Loucy (cell line): ENCODE measurements around the gene FREM1.

ENCODE experiments used
- H2AFZ ChIP-seq: fragments of 200-600 bp; sonication (generic); 2 replicates; pipeline ENCODE4 v1.6.0; 2016; ENCODE audit warnings: antibody characterized with exemption, mild to moderate bottlenecking, low read length, moderate library complexity
- H3F3A ChIP-seq: fragments of 200-600 bp; 2 replicates; pipeline ENCODE4 v1.6.0; 2016; ENCODE audit warnings: antibody characterized with exemption, low read depth, mild to moderate bottlenecking
- H3K27me3 ChIP-seq: fragments of 200-600 bp; sonication (generic); 2 replicates; pipeline ENCODE4 v1.6.1; 2014; ENCODE audit warnings: low read length, mild to moderate bottlenecking; ENCODE audit not compliant: insufficient read depth, poor library complexity, severe bottlenecking
- H3K36me3 ChIP-seq: fragments of 200-600 bp; sonication (generic); 2 replicates; pipeline ENCODE4 v1.6.1; 2016; ENCODE audit warnings: low read length; ENCODE audit not compliant: insufficient read depth
- H3K4me1 ChIP-seq: fragments of 200-600 bp; sonication (generic); 2 replicates; pipeline ENCODE4 v1.5.1; 2014; ENCODE audit warnings: low read length, mild to moderate bottlenecking; ENCODE audit not compliant: insufficient read depth, poor library complexity, severe bottlenecking
- H3K4me2 ChIP-seq: fragments of 200-600 bp; sonication (generic); 2 replicates; pipeline ENCODE4 v1.6.0; 2014; ENCODE audit warnings: antibody characterized with exemption, low read length, low read depth, mild to moderate bottlenecking; ENCODE audit not compliant: poor library complexity, severe bottlenecking
- H3K4me3 ChIP-seq: fragments of 200-600 bp; sonication (generic); 2 replicates; pipeline ENCODE4 v1.5.1; 2014; ENCODE audit warnings: low read length, mild to moderate bottlenecking, mixed read lengths; ENCODE audit not compliant: poor library complexity, severe bottlenecking
- H3K79me2 ChIP-seq: fragments of 200-600 bp; sonication (generic); 2 replicates; pipeline ENCODE4 v1.6.1; 2014; ENCODE audit warnings: low read length; ENCODE audit not compliant: insufficient read depth
- H3K9ac ChIP-seq: fragments of 200-600 bp; sonication (generic); 2 replicates; pipeline ENCODE4 v1.6.0; 2014; ENCODE audit warnings: mild to moderate bottlenecking, low read depth, low read length, moderate library complexity; ENCODE audit not compliant: poor library complexity, severe bottlenecking
- H3K9me2 ChIP-seq: fragments of 200-600 bp; sonication (generic); replicated peaks from 2 replicates; pipeline ENCODE4 v1.6.1; 2016; ENCODE audit warnings: low read depth, low read length, mixed read lengths
- H3K9me3 ChIP-seq: fragments of 200-600 bp; sonication (generic); 2 replicates; pipeline ENCODE4 v1.6.1; 2014; ENCODE audit warnings: mild to moderate bottlenecking, antibody characterized with exemption, low read length, low read depth; ENCODE audit not compliant: insufficient read depth
- H4K20me1 ChIP-seq: fragments of 200-600 bp; sonication (generic); 2 replicates; pipeline ENCODE4 v1.6.0; 2014; ENCODE audit warnings: antibody characterized with exemption, low read length, mild to moderate bottlenecking; ENCODE audit not compliant: insufficient read depth, poor library complexity, severe bottlenecking
- EZH2phosphoT487 ChIP-seq: fragments of 200-600 bp; IDR thresholded peaks from 2 replicates; pipeline ENCODE4 v1.6.1; 2018; ENCODE audit warnings: antibody characterized with exemption, mild to moderate bottlenecking, moderate library complexity, borderline replicate concordance
- TF ChIP-seq, protein P1 (sequence below): fragments of 200-600 bp; sonication (generic); conservative IDR thresholded peaks from 2 replicates; pipeline ENCODE4 v1.5.1; 2014; ENCODE audit warnings: mild to moderate bottlenecking, antibody characterized with exemption, low read length

Gene FREM1

DNA sequence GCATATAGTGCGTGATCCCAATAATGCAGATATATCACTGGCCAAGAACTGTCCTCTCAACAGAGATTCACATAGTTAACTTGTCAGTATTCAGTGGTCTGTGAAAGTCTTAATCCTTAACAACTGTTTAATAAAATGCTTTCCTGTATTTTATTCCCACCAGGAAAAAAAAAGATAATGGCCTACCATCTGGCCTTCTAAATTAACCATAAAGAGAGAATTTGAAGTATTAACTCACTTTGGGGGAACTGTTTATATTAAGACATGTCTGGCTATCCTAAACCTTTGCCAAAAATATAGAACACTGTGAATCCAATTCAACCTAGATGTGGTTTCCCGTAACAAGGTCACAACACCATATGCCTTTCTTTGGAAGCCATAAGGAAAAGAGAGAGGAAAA lies 818 bp upstream of the FREM1 start:
- Histone ChIP-seq H3K4me3 (no peak overlapping the region), H2AFZ (no peak overlapping the region), H3F3A (no peaks in the 10 kb centered on the region), H3K9me2 (no peaks in the 10 kb centered on the region), H3K27me3 (no peaks in the 10 kb centered on the region), H3K9ac (no peak overlapping the region), H3K36me3 (no peaks in the 10 kb centered on the region), H3K4me1 (no peaks in the 10 kb centered on the region), H3K4me2 (no peak overlapping the region), H4K20me1 (no peaks in the 10 kb centered on the region), H3K79me2 (no peaks in the 10 kb centered on the region), H3K9me3 (no peaks in the 10 kb centered on the region)
- TF ChIP-seq EZH2phosphoT487 = no peak
- TF ChIP-seq, protein P1, sequence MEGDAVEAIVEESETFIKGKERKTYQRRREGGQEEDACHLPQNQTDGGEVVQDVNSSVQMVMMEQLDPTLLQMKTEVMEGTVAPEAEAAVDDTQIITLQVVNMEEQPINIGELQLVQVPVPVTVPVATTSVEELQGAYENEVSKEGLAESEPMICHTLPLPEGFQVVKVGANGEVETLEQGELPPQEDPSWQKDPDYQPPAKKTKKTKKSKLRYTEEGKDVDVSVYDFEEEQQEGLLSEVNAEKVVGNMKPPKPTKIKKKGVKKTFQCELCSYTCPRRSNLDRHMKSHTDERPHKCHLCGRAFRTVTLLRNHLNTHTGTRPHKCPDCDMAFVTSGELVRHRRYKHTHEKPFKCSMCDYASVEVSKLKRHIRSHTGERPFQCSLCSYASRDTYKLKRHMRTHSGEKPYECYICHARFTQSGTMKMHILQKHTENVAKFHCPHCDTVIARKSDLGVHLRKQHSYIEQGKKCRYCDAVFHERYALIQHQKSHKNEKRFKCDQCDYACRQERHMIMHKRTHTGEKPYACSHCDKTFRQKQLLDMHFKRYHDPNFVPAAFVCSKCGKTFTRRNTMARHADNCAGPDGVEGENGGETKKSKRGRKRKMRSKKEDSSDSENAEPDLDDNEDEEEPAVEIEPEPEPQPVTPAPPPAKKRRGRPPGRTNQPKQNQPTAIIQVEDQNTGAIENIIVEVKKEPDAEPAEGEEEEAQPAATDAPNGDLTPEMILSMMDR = no peak

DNA sequence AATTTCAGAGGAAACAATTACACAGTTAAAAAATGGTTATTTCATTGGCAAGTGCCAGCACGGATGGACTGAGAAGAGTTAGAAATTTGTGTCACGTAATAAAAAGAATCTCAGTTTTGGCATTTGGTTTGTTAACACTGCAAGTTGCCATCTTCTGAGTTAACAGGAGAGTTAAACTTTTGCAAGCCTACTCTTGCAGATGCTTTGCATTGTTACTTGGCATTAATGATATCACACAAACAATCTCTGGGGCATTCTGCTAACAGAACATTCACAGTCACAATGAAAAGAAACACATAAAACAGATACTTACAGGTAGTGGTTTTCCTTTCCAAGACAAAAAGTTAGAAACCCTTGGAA lies 647 bp downstream of the FREM1 start:
- Histone ChIP-seq H4K20me1 (no peaks in the 10 kb centered on the region), H3K27me3 (no peaks in the 10 kb centered on the region), H2AFZ (no peak overlapping the region), H3F3A (no peaks in the 10 kb centered on the region), H3K36me3 (no peaks in the 10 kb centered on the region), H3K9me3 (no peaks in the 10 kb centered on the region), H3K9me2 (no peaks in the 10 kb centered on the region), H3K9ac (no peak overlapping the region), H3K79me2 (no peaks in the 10 kb centered on the region), H3K4me2 (no peak overlapping the region), H3K4me3 (no peak overlapping the region), H3K4me1 (no peaks in the 10 kb centered on the region)
- TF ChIP-seq, protein P1 = no peak
- no peak for TF ChIP-seq EZH2phosphoT487

DNA sequence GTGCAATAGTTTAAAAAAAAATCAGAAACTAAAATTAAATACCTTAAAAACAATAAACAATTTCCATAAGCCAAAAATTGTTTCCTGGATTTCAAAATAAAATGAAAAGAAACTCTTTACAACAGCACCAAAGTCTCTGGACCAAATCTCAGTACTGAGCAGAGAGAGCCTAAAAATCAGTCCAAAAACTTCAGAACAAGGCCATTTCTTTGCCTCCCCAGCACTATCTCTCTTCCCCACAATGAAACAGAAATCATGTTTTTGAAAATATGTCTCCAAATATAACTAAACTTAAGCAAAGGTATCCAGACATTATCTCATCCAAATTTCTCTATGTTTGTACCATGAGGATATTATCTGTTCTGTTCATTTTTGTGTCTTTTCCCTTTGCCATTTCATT lies 1.0 kb downstream of the FREM1 start:
- H4K20me1 ChIP-seq = no peaks in the 10 kb centered on the region
- TF ChIP-seq, protein P1 = no peak
- no peak for TF ChIP-seq EZH2phosphoT487
- H3K36me3 ChIP-seq = no peaks in the 10 kb centered on the region

More for the DNA sequence above, 1.0 kb downstream of the FREM1 start:
- Histone ChIP-seq H3K27me3 (no peaks in the 10 kb centered on the region), H3K4me3 (no peak overlapping the region), H3K79me2 (no peaks in the 10 kb centered on the region), H3F3A (no peaks in the 10 kb centered on the region), H3K4me2 (no peak overlapping the region), H2AFZ (no peak overlapping the region), H3K9me3 (no peaks in the 10 kb centered on the region), H3K9me2 (no peaks in the 10 kb centered on the region), H3K4me1 (no peaks in the 10 kb centered on the region), H3K9ac (no peak overlapping the region)
